Panc1 (cell line): ENCODE data around the gene FAT1. TPM values are rescaled to one million over a fixed set of nuclear protein-coding genes. Genes with fewer than 3 reads are reported as not detected.

Source experiments
- ATAC-seq: fragments of 200-7000 bp; cut with Tn5 transposase; 2 replicates; pipeline ENCODE4 v1.9.1; 2020; ENCODE audit warnings: mild to moderate bottlenecking, moderate library complexity
- BruUV-seq: library from RNA; stranded (reverse); fragments of 400-500 nt; replicated peaks from 2 replicates; lab custom pipeline; 2021; lab: Mats Ljungman, UMichigan
- CTCF ChIA-PET: fragments of 300-600 bp; sonication (Branson Sonifier 250); formaldehyde crosslinking; loops from one replicate; lab custom pipeline; 2022; ENCODE audit warnings: antibody characterized with exemption; lab: Charles Lee
- POLR2A ChIA-PET: fragments of 300-600 bp; sonication (Branson Sonifier 250); formaldehyde crosslinking; loops from one replicate; lab custom pipeline; 2022; ENCODE audit warnings: antibody characterized with exemption; lab: Charles Lee
- DNase-seq: peaks from one replicate; pipeline ENCODE4 v3.0.0-alpha.2; 2010; ENCODE audit warnings: low read depth, low spot score
- H3K27ac ChIP-seq: 2 replicates; pipeline ENCODE4 v1.5.1; 2011; ENCODE audit warnings: mild to moderate bottlenecking, low read length, inconsistent platforms
- H3K27me3 ChIP-seq: fragments of 200-500 bp; sonication (Bioruptor generic); 2 replicates; pipeline ENCODE4 v1.6.0; 2014; ENCODE audit warnings: low read length, inconsistent platforms; ENCODE audit not compliant: control insufficient read depth, insufficient read depth
- H3K36me3 ChIP-seq: fragments of 200-500 bp; sonication (Bioruptor generic); 2 replicates; pipeline ENCODE4 v1.5.1; 2014; ENCODE audit warnings: inconsistent platforms, mild to moderate bottlenecking, low read length, moderate library complexity; ENCODE audit not compliant: control insufficient read depth, insufficient read depth
- H3K4me1 ChIP-seq: 2 replicates; pipeline ENCODE4 v1.5.1; 2011; ENCODE audit warnings: inconsistent platforms, mild to moderate bottlenecking, low read length, moderate library complexity; ENCODE audit not compliant: control insufficient read depth, insufficient read depth
- H3K4me3 ChIP-seq, 2 experiments: 2 replicates each; pipeline ENCODE4 v1.5.1; 2011 to 2012; ENCODE audit warnings: low read depth in 2 of 2, low read length in 2 of 2, mild to moderate bottlenecking in 2 of 2, inconsistent platforms in 1 of 2, moderate library complexity in 1 of 2
- H3K9me3 ChIP-seq: fragments of 200-500 bp; sonication (Bioruptor generic); 2 replicates; pipeline ENCODE4 v1.5.1; 2014; ENCODE audit warnings: low read depth, mild to moderate bottlenecking, inconsistent platforms, low read length, moderate library complexity; ENCODE audit not compliant: control insufficient read depth, insufficient read depth
- POLR2AphosphoS5 ChIP-seq: IDR thresholded peaks from 2 replicates; pipeline ENCODE4 v1.6.1; 2012; ENCODE audit warnings: mild to moderate bottlenecking, low read depth, low read length, moderate library complexity
- SIN3A ChIP-seq: IDR thresholded peaks from 2 replicates; pipeline ENCODE4 v1.6.1; 2012; ENCODE audit warnings: low read depth, mild to moderate bottlenecking, low read length, moderate library complexity, borderline replicate concordance; ENCODE audit not compliant: insufficient read depth
- TCF7L2 ChIP-seq: IDR thresholded peaks from 2 replicates; pipeline ENCODE4 v1.6.1; 2011; ENCODE audit warnings: mild to moderate bottlenecking, low read depth, low read length, inconsistent platforms
- in situ Hi-C: cut with HindIII; loops from 2 replicates; pipeline ENCODE4 v1.10.0; 2016; ENCODE audit warnings: low sequenced_read_pairs, low pct_unique_long_range_greater_than_20kb
- intact Hi-C: fragments of 100-400 bp; cut with micrococcal nuclease; formaldehyde crosslinking; loops from one replicate; pipeline ENCODE4 v1.10.0; 2022; ENCODE audit not compliant: unreplicated experiment
- total RNA-seq: library from RNA; stranded (reverse); gene quantifications from one replicate; pipeline ENCODE4 v1.2.1, GENCODE V29; 2021; ENCODE audit not compliant: unreplicated experiment
- TF ChIP-seq, protein P1 (sequence below): fragments of 450-650 bp; IDR thresholded peaks from 2 replicates; pipeline ENCODE4 v1.5.1; 2017; ENCODE audit warnings: mild to moderate bottlenecking

FAT1 gene
- total RNA-seq, 1 experiment from 2014 or later = 288 TPM

DNA sequence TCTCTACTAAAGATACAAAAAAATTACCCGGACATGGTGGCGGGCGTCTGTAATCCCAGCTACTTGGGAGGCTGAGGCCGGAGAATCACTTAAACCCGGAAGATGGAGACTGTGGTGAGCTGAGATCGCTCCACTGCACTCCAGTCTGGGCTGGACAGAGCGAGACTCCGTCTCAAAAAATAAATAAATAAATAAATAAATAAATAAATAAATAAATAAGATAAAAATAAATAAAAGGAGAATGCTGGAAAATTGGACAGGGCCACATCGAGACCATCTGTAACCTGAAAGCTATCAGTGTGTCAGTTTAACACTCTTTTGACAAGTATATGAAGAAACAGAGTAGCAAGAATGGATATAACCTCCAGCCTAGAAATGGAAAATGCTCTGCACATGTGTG lies 15.7 kb upstream of the FAT1 start:
- ATAC-seq = no peak
- Histone ChIP-seq H3K4me3 (no peak overlapping the region), H3K27ac (no peak overlapping the region), H3K27me3 (no peaks in the 10 kb centered on the region), H3K36me3 (no peaks in the 10 kb centered on the region), H3K9me3 (no peaks in the 10 kb centered on the region), H3K4me1 (peaks cover 7% of the 10 kb centered on the region; the same call in 1 of the 2 replicates)
- DNase-seq = no peak
- no TSS peak for BruUV-seq
- TF ChIP-seq, protein P1, sequence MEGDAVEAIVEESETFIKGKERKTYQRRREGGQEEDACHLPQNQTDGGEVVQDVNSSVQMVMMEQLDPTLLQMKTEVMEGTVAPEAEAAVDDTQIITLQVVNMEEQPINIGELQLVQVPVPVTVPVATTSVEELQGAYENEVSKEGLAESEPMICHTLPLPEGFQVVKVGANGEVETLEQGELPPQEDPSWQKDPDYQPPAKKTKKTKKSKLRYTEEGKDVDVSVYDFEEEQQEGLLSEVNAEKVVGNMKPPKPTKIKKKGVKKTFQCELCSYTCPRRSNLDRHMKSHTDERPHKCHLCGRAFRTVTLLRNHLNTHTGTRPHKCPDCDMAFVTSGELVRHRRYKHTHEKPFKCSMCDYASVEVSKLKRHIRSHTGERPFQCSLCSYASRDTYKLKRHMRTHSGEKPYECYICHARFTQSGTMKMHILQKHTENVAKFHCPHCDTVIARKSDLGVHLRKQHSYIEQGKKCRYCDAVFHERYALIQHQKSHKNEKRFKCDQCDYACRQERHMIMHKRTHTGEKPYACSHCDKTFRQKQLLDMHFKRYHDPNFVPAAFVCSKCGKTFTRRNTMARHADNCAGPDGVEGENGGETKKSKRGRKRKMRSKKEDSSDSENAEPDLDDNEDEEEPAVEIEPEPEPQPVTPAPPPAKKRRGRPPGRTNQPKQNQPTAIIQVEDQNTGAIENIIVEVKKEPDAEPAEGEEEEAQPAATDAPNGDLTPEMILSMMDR = no peak
- TF ChIP-seq TCF7L2 (no peak), SIN3A (no peak)
- ChIA-PET POLR2A (no interaction called here), CTCF (no interaction called here)
- intact Hi-C loops (no loop called here), in situ Hi-C loops (no loop called here)

DNA sequence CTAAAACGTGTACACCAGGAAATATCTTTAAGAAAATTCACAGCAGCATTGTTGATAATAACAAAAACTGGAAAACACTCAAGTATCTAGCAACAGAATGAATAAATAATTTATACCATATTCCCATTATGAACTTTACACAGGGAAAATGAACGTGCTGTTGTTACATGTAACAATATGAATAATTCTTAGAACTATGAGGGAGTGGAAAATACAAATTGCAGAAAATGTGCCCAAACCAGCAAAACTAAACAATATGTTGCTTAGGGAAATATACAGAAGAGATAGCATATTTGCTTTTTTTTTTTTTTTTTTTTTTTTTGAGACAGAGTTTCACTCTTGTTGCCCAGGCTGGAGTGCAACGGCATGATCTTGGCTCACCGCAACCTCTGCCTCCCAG lies 14.8 kb upstream of the FAT1 start:
- Histone ChIP-seq H3K27ac (no peak overlapping the region), H3K4me1 (peaks cover 13% of the 10 kb centered on the region), H3K9me3 (no peaks in the 10 kb centered on the region), H3K27me3 (no peaks in the 10 kb centered on the region), H3K4me3 (no peak overlapping the region), H3K36me3 (no peaks in the 10 kb centered on the region)
- DNase-seq (no peak), ATAC-seq (no peak)
- in situ Hi-C loops = no loop called here
- intact Hi-C loops = no loop called here
- POLR2A ChIA-PET = no interaction called here
- TF ChIP-seq POLR2AphosphoS5 (no peak), SIN3A (no peak)
- TF ChIP-seq, protein P1 = no peak
- BruUV-seq = no TSS peak
- CTCF ChIA-PET = no interaction called here

DNA sequence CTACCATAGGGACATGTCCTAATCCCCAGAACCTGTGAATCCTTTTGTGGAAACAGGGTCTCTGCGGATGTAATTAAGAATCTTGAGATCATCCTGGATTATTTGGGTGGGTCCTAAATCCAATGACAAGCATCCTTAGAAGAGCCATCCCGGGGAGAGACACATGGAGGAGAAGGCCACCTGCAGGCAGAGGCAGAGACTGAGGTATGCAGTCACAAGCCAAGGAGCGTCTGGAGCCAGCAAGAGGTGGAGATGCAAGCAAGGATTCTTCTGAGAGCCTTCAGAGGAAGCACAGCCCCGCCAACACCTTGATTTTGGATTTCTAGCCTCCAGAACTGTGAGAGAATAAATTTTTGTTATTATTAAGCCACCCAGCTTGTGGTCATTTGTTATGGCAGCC lies 13.8 kb upstream of the FAT1 start:
- Histone ChIP-seq H3K4me3 (no peak overlapping the region), H3K27me3 (no peaks in the 10 kb centered on the region), H3K27ac (no peak overlapping the region), H3K36me3 (no peaks in the 10 kb centered on the region), H3K9me3 (no peaks in the 10 kb centered on the region), H3K4me1 (peaks cover 13% of the 10 kb centered on the region)
- no peak for TF ChIP-seq TCF7L2
- TF ChIP-seq, protein P1 = peak; percentile 34
- ATAC-seq = no peak
- POLR2A ChIA-PET = no interaction called here
- no TSS peak for BruUV-seq
- CTCF ChIA-PET = no interaction called here
- in situ Hi-C loops = no loop called here
- no peak for DNase-seq
- intact Hi-C loops = no loop called here
